DOHH2 (cell line): Measurements from ENCODE around the gene TEX48.

Experiments
- CTCF ChIP-seq: fragments of 200-600 bp; sonication (generic); IDR thresholded peaks from one replicate; pipeline ENCODE4 v1.5.1; 2014; ENCODE audit warnings: antibody characterized with exemption, mild to moderate bottlenecking, low read depth, low read length; ENCODE audit not compliant: poor library complexity, severe bottlenecking
- EZH2phosphoT487 ChIP-seq: fragments of 200-600 bp; sonication (generic); IDR thresholded peaks from 2 replicates; pipeline ENCODE4 v1.6.1; 2017; ENCODE audit warnings: borderline replicate concordance, mild to moderate bottlenecking, antibody characterized with exemption, low read length, moderate library complexity, mixed read lengths

DNA sequence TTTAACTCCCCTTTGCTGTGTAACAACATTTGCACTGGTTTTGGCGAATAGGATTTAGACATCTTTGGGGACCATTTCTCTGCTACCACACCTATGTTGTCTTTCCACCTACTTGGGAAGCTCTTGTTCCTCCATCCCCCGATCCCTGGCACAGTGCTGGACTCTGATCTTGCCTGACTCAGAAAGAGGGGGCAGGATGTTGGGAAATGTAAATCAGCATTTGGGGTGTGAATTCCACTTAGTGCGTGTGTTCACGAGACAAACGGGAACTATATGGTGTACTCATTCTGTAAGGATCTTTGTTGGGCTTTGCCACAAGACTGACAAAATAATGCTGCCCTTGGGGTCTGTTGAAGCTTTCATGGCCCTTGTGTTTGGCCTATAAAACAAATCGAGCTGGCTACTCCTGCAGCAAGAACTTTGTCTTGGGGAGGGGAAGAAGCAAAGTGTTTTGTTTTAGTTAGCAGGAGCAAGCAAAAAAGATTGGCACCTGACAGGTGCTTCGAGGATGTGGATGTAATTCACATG lies 52.4 kb downstream of the TEX48 start:
- TF ChIP-seq CTCF, result no peak
- no peak for TF ChIP-seq EZH2phosphoT487
